Right atrium auricular region (tissue), 2 donors: ENCODE data around the gene NCBP1. TPM values are rescaled to one million over a fixed set of nuclear protein-coding genes. Genes with fewer than 3 reads are reported as not detected.

Experiments
- DNase-seq: peaks from one replicate; pipeline ENCODE4 v3.0.0-alpha.2; 2019; ENCODE audit warnings: low spot score
- H3K27ac ChIP-seq, 2 donors: fragments of 200-600 bp; sonication (generic); 1 replicate in 1 of 2; 2 replicates in 1 of 2; pipeline ENCODE4 v1.5.1; 2016 to 2019
- H3K27me3 ChIP-seq, 2 donors: fragments of 200-600 bp; sonication (generic); one replicate each; pipeline versions ENCODE4 v1.5.1 to v1.6.0; 2017 to 2019
- H3K36me3 ChIP-seq: fragments of 200-600 bp; sonication (generic); one replicate; pipeline ENCODE4 v1.5.1; 2016
- H3K4me1 ChIP-seq, 2 donors: fragments of 200-600 bp; sonication (generic); one replicate each; pipeline versions ENCODE4 v1.5.1 to v1.6.0; 2017 to 2019
- H3K4me3 ChIP-seq, 2 donors: fragments of 200-600 bp; sonication (generic); 1 replicate in 1 of 2; 2 replicates in 1 of 2; pipeline ENCODE4 v1.5.1; 2017 to 2019; ENCODE audit warnings: mild to moderate bottlenecking in 1 of 2, moderate library complexity in 1 of 2
- H3K9me3 ChIP-seq, 2 donors: fragments of 200-600 bp; sonication (generic); one replicate each; pipeline ENCODE4 v1.5.1; 2019
- total RNA-seq, 2 donors: library from RNA; depleted of rRNA; stranded (reverse); fragments of >200 nt; gene quantifications; one replicate each; pipeline ENCODE4 v1.1.0, GENCODE V29; 2016
- TF ChIP-seq, protein P1 (sequence below), 2 donors: fragments of 200-600 bp; sonication (generic); IDR thresholded peaks; one replicate each; pipeline ENCODE4 v1.5.1; 2019; ENCODE audit warnings: antibody characterized with exemption in 2 of 2

The NCBP1 gene
- total RNA-seq, 2 donors from 2014 or later = 14.1 to 18.5 TPM

DNA sequence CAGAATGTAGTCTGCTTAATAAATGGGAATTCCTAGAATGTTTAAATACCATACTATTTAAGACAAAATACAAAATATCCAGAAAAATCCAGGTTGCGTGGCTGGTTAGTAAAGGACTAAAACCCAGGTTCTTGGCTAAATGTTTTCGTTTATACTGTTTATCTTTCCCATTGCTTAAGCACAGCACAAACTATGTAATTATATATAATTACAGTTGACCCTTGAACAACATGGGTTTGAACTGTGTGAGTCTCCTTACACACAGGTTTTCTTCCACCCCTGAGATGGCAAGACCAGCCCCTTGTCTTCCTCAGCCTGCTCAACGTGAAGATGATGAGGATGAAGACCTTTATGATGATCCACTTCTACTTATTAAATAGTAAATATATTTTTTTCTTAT, 38.8 kb downstream of the NCBP1 start:
- H3K36me3 ChIP-seq = peaks cover 93% of the 10 kb centered on the region
- H3K4me1 ChIP-seq = no peaks in the 10 kb centered on the region
- H3K27ac ChIP-seq = no peak overlapping the region
- no peaks in the 10 kb centered on the region for H3K9me3 ChIP-seq
- DNase-seq = no peak
- H3K4me3 ChIP-seq = no peak overlapping the region
- TF ChIP-seq, protein P1, sequence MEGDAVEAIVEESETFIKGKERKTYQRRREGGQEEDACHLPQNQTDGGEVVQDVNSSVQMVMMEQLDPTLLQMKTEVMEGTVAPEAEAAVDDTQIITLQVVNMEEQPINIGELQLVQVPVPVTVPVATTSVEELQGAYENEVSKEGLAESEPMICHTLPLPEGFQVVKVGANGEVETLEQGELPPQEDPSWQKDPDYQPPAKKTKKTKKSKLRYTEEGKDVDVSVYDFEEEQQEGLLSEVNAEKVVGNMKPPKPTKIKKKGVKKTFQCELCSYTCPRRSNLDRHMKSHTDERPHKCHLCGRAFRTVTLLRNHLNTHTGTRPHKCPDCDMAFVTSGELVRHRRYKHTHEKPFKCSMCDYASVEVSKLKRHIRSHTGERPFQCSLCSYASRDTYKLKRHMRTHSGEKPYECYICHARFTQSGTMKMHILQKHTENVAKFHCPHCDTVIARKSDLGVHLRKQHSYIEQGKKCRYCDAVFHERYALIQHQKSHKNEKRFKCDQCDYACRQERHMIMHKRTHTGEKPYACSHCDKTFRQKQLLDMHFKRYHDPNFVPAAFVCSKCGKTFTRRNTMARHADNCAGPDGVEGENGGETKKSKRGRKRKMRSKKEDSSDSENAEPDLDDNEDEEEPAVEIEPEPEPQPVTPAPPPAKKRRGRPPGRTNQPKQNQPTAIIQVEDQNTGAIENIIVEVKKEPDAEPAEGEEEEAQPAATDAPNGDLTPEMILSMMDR (IDR thresholded peaks at IDR 0.05) = no peak
- no peaks in the 10 kb centered on the region for H3K27me3 ChIP-seq

DNA sequence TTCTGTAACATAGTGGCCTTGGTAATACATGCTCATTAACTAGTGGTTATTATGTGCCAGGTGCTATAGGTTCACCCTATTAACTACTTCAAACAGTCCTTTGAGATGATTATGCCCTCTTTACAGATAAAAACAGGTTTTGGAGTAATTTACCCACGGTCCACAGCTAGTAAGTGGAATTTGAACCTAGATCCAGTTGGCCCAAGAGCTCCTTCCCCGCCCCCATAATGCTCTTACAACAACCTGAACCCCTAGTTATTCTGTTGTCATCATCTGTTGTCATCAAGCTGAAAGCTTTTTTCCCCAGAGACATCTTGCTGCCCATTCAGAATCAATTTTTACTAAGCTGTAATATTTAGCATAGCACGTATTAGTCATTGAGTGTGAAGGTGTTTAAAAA, 40.3 kb downstream of the NCBP1 start:
- no peaks in the 10 kb centered on the region for H3K27me3 ChIP-seq
- no peak overlapping the region for H3K27ac ChIP-seq

DNA sequence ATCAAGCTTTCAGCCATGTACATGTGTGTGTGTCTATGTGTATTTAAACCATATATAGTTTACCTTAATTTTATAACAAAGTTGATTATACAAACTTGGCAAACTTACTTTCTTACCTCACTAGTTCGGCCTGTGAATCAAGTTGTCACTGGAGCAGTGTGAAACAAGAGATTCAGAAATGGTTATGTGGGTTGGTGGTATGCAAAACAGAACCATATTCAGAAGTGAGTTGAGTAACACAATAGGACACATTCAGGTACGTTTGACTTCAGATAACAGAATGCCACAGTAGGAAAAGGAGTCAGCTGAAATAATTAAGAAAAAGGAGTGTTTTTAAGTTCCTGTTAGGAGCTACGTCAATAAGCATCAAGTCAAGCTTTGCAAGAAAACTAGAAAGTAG, 42.0 kb downstream of the NCBP1 start:
- no peak for DNase-seq
- H3K36me3 ChIP-seq = peaks cover 72% of the 10 kb centered on the region
- H3K27me3 ChIP-seq = no peaks in the 10 kb centered on the region
- no peak overlapping the region for H3K4me3 ChIP-seq
- TF ChIP-seq, protein P1 (IDR thresholded peaks at IDR 0.05) = no peak
- H3K4me1 ChIP-seq = no peaks in the 10 kb centered on the region
- H3K27ac ChIP-seq = no peak overlapping the region
- H3K9me3 ChIP-seq = no peaks in the 10 kb centered on the region

More for the DNA sequence above, 40.3 kb downstream of the NCBP1 start:
- Histone ChIP-seq H3K4me1 (no peaks in the 10 kb centered on the region), H3K4me3 (no peak overlapping the region), H3K36me3 (peaks cover 80% of the 10 kb centered on the region), H3K9me3 (no peaks in the 10 kb centered on the region)
- no peak for DNase-seq
- TF ChIP-seq, protein P1 (IDR thresholded peaks at IDR 0.05) = no peak

DNA sequence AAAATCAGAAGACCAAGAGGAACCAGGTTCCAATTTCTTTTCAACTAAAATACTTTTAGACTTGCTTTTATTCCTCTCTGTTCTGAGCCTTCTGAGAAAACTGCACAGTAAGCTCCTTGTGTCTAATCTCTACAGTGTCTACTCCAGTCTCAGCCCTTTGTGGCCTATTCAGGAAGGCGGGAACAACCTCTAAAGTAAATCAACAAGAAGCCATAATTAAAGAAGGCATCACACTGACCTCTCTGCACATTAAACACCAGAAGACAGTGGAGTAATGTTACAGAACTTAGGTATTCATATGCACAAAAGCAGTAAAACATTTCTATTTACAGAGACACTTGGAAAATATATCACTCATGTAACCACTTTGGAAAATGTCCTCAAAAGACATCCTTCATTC, 48.6 kb downstream of the NCBP1 start:
- Histone ChIP-seq H3K4me3 (no peak overlapping the region), H3K36me3 (peaks cover 72% of the 10 kb centered on the region), H3K27ac (no peak overlapping the region), H3K9me3 (no peaks in the 10 kb centered on the region), H3K27me3 (no peaks in the 10 kb centered on the region), H3K4me1 (no peaks in the 10 kb centered on the region)
- TF ChIP-seq, protein P1 (IDR thresholded peaks at IDR 0.05) = no peak
- no peak for DNase-seq

DNA sequence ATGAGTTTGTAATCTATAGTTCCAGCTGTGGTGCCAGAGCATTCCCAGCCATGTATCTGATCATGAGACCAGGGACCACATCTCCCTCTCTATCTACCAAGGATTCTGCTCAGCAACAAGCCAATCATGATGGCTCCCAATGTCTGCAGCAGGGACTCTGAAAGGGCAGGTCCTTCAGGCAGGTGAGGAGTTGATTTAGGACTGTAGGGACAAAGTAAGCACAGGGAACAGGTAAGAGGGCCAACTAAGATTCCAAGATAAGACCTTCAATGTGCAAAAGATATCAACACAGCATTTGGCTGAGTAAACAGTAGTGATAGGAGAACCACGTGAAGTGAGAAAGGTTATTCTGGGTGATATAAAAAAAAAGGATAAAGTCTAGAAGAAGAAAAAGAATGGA, 55.0 kb downstream of the NCBP1 start:
- DNase-seq = no peak
- Histone ChIP-seq H3K9me3 (no peaks in the 10 kb centered on the region), H3K4me1 (no peaks in the 10 kb centered on the region), H3K27ac (no peak overlapping the region), H3K4me3 (no peak overlapping the region), H3K27me3 (no peaks in the 10 kb centered on the region), H3K36me3 (peaks cover 76% of the 10 kb centered on the region)
- TF ChIP-seq, protein P1 (IDR thresholded peaks at IDR 0.05) = no peak

DNA sequence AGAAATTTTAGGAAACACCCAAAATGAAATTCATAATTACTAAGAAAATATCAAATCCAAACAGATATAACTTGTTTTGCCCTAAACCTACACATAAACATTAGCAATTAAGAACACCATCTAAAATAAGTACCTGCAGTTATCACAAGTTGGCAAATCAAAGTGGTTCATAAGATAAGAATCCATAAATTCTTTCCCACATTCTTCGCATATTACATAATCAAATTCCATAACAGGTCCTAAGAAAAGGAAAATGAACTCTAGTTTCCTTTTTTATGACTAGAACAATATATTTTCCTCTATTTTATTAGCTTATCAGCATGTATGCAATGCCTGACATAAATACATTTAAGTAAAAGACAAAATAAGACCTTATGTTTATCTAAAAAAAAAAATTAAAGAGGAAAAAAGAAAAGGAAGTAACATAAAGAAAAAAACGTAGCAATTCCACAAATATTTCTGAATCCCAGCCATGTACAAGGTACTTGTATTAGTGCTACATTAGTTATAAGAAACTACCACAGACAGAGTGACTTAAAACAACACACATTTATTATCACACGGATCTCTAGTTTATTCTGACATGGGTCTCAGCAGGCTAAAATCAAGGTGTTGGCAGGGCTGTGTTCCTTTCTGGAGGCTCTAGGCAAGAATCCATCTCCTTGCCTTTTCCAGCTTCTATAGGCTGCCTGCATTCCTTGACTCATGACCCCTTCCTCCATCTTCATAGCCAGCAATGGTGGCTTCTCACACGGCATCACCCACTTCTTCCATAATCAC, 56.0 kb downstream of the NCBP1 start:
- no peaks in the 10 kb centered on the region for H3K27me3 ChIP-seq
- H3K36me3 ChIP-seq = peaks cover 67% of the 10 kb centered on the region
- H3K9me3 ChIP-seq = no peaks in the 10 kb centered on the region
- no peak overlapping the region for H3K27ac ChIP-seq
- peaks cover 0 to 2% of the 10 kb centered on the region in 2 donors for H3K4me1 ChIP-seq
- TF ChIP-seq, protein P1 (IDR thresholded peaks at IDR 0.05) = no peak
- H3K4me3 ChIP-seq = no peak overlapping the region
- DNase-seq = no peak
